Activated B cell treated with CpG ODN at 0.5 μM for 24 hours (primary cell): Measurements from ENCODE around the gene SCAF11. TPM values are rescaled to one million over a fixed set of nuclear protein-coding genes. Genes with fewer than 3 reads are reported as not detected.
"Not testable (repeated sequence)": the region's sequence is repeated elsewhere in the genome, so short reads cannot be mapped to it uniquely, and the experiment has no call there.

Source experiments
- ATAC-seq: fragments of 200-7000 bp; cut with Tn5 transposase; one replicate; pipeline ENCODE4 v1.10.0; 2021; ENCODE audit warnings: low read depth, mild to moderate bottlenecking, moderate library complexity
- CTCF ChIA-PET: fragments of 350-600 bp; sonication (Branson Sonifier 250); formaldehyde crosslinking; loops from one replicate; lab custom pipeline; 2021; ENCODE audit warnings: antibody characterized with exemption; lab: Charles Lee
- POLR2A ChIA-PET: fragments of 350-600 bp; sonication (Branson Sonifier 250); formaldehyde crosslinking; loops from one replicate; lab custom pipeline; 2021; ENCODE audit warnings: antibody characterized with exemption; lab: Charles Lee
- DNase-seq: peaks from one replicate; pipeline ENCODE4 v3.0.0; 2022
- H3K27ac Mint-ChIP-seq: one replicate; pipeline ENCODE4 v1.8.0; 2020; ENCODE audit warnings: mixed read lengths
- H3K27me3 Mint-ChIP-seq: one replicate; pipeline ENCODE4 v1.8.0; 2021; ENCODE audit warnings: mixed read lengths
- H3K36me3 Mint-ChIP-seq: one replicate; pipeline ENCODE4 v1.8.0; 2021; ENCODE audit warnings: low read depth, mixed read lengths
- H3K4me1 Mint-ChIP-seq: one replicate; pipeline ENCODE4 v1.8.0; 2021; ENCODE audit warnings: mixed read lengths
- H3K4me3 Mint-ChIP-seq: one replicate; pipeline ENCODE4 v1.8.0; 2020; ENCODE audit warnings: mild to moderate bottlenecking, mixed read lengths
- H3K9me3 Mint-ChIP-seq: one replicate; pipeline ENCODE4 v1.8.0; 2020; ENCODE audit warnings: mixed read lengths
- intact Hi-C: fragments of 100-400 bp; cut with micrococcal nuclease; formaldehyde crosslinking; loops from one replicate; pipeline ENCODE4 v1.15.1; 2024
- total RNA-seq: library from RNA; stranded (reverse); gene quantifications from 2 replicates; pipeline ENCODE4 v1.2.3, GENCODE V29; 2022
- TF ChIP-seq, protein P1 (sequence below): fragments of 200-600 bp; IDR thresholded peaks from one replicate; pipeline ENCODE4 v1.8.0; 2022; ENCODE audit warnings: antibody characterized with exemption, mild to moderate bottlenecking

The SCAF11 gene
- total RNA-seq, 1 donor from 2014 or later = 198 TPM

DNA sequence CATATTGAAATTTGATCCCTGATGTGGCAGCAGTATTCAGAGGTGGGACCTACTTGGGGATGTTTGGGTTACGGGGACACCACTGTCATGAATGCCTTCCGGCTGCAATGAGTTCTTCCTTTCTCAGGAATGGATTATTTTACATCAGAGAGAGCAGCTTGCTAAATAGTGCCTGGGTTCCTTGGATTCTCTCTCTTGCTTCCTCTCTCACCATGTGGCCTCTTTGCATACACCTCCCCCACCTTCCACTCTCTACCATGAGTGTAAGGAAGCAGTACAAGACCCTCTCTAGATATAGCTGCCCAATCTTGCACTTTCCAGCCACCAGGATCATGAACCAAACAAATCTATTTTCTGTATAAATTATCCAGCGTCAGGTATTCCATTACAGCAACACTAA, 15.4 kb upstream of the SCAF11 start:
- POLR2A ChIA-PET = no interaction called here
- ATAC-seq = no peak
- no peak overlapping the region for H3K27ac Mint-ChIP-seq

GRCh38 chr12:46005151-46005797, 14.9 kb upstream of the SCAF11 start:
- no peaks in the 10 kb centered on the region for H3K4me1 Mint-ChIP-seq
- no peaks in the 10 kb centered on the region for H3K9me3 Mint-ChIP-seq
- TF ChIP-seq, protein P1, sequence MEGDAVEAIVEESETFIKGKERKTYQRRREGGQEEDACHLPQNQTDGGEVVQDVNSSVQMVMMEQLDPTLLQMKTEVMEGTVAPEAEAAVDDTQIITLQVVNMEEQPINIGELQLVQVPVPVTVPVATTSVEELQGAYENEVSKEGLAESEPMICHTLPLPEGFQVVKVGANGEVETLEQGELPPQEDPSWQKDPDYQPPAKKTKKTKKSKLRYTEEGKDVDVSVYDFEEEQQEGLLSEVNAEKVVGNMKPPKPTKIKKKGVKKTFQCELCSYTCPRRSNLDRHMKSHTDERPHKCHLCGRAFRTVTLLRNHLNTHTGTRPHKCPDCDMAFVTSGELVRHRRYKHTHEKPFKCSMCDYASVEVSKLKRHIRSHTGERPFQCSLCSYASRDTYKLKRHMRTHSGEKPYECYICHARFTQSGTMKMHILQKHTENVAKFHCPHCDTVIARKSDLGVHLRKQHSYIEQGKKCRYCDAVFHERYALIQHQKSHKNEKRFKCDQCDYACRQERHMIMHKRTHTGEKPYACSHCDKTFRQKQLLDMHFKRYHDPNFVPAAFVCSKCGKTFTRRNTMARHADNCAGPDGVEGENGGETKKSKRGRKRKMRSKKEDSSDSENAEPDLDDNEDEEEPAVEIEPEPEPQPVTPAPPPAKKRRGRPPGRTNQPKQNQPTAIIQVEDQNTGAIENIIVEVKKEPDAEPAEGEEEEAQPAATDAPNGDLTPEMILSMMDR = no peak
- no peak overlapping the region for H3K4me3 Mint-ChIP-seq
- ChIA-PET POLR2A (no interaction called here), CTCF (no interaction called here)
- DNase-seq (no peak), ATAC-seq (no peak)
- no peak overlapping the region for H3K27ac Mint-ChIP-seq
- intact Hi-C loops = loop anchor here (1.0 kb wide), 2 partner anchors 243 to 461 kb away; no protein-coding TSS in a partner anchor
- no peaks in the 10 kb centered on the region for H3K27me3 Mint-ChIP-seq
- no peaks in the 10 kb centered on the region for H3K36me3 Mint-ChIP-seq

More for the DNA sequence above, 15.4 kb upstream of the SCAF11 start:
- intact Hi-C loops = loop anchor here (1.0 kb wide), 2 partner anchors 244 to 462 kb away; no protein-coding TSS in a partner anchor
- Mint-ChIP-seq H3K27me3 (no peaks in the 10 kb centered on the region), H3K36me3 (no peaks in the 10 kb centered on the region), H3K9me3 (no peaks in the 10 kb centered on the region), H3K4me1 (no peaks in the 10 kb centered on the region), H3K4me3 (no peak overlapping the region)
- CTCF ChIA-PET = no interaction called here
- no peak for DNase-seq
- TF ChIP-seq, protein P1 = no peak

DNA sequence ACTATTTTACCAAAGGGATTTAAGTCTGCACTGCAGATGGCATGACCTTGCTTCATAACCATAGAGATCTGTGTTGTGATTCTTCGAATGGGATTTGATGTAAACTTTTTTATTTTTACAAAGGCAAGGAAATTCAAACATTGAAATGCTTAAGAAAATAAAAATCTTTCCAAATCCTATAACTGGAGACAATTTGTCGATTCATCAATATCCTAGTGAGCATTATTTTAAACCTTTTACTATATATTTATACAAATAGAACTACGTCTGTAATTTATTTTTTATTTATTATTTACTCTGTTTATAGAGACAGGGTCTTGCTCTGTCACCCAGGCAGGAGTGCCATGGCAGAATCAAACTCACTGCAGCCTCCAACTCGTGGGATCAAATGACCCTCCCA, 14.3 kb upstream of the SCAF11 start:
- CTCF ChIA-PET = no interaction called here
- H3K36me3 Mint-ChIP-seq = no peaks in the 10 kb centered on the region
- intact Hi-C loops = loop anchor here (1.0 kb wide), 2 partner anchors 242 to 460 kb away; no protein-coding TSS in a partner anchor

GRCh38 chr12:46000076-46000475, 9.7 kb upstream of the SCAF11 start:
- H3K4me3 Mint-ChIP-seq = not testable (repeated sequence)

More for the DNA sequence above, 14.3 kb upstream of the SCAF11 start:
- H3K9me3 Mint-ChIP-seq = no peaks in the 10 kb centered on the region
- H3K4me1 Mint-ChIP-seq = no peaks in the 10 kb centered on the region
- ATAC-seq (no peak), DNase-seq (no peak)
- H3K27ac Mint-ChIP-seq = no peak overlapping the region
- TF ChIP-seq, protein P1 = no peak
- no peak overlapping the region for H3K4me3 Mint-ChIP-seq
- POLR2A ChIA-PET = no interaction called here
- H3K27me3 Mint-ChIP-seq = no peaks in the 10 kb centered on the region

GRCh38 chr12:45994736-45995135, 4.4 kb upstream of the SCAF11 start:
- POLR2A ChIA-PET = no interaction called here
- ATAC-seq (no peak), DNase-seq (no peak)
- H3K36me3 Mint-ChIP-seq = peaks cover 17% of the 10 kb centered on the region
- CTCF ChIA-PET = no interaction called here
- no peak overlapping the region for H3K4me3 Mint-ChIP-seq
- H3K4me1 Mint-ChIP-seq = peaks cover 13% of the 10 kb centered on the region
- no peaks in the 10 kb centered on the region for H3K27me3 Mint-ChIP-seq
- TF ChIP-seq, protein P1 = no peak
- no peaks in the 10 kb centered on the region for H3K9me3 Mint-ChIP-seq
- intact Hi-C loops = loop anchor here (5.0 to 10.0 kb wide), 5 partner anchors 1088 to 1818 kb away; partner anchors contain the start of gene RPAP3
- H3K27ac Mint-ChIP-seq = no peak overlapping the region

More at GRCh38 chr12:46000076-46000475, 9.7 kb upstream of the SCAF11 start:
- intact Hi-C loops, H3K9me3 Mint-ChIP-seq, H3K27me3 Mint-ChIP-seq, H3K36me3 Mint-ChIP-seq, POLR2A ChIA-PET, CTCF ChIA-PET, ATAC-seq, H3K27ac Mint-ChIP-seq, DNase-seq, H3K4me1 Mint-ChIP-seq: not testable (repeated sequence)
